GM21723 (cell line): Measurements from ENCODE around the gene NXPH1.

ENCODE experiments used
- ATAC-seq: cut with Tn5 transposase; IDR thresholded peaks from one replicate; pipeline ENCODE4 v1.9.1; 2021; ENCODE audit warnings: mild to moderate bottlenecking, moderate library complexity; ENCODE audit not compliant: unreplicated experiment

The NXPH1 gene

GRCh38 chr7:8491544-8492489 lies 58.4 kb downstream of the NXPH1 start:
- no peak for ATAC-seq

GRCh38 chr7:8499128-8499527 lies 65.7 kb downstream of the NXPH1 start:
- no peak for ATAC-seq

GRCh38 chr7:8500286-8500685 lies 66.9 kb downstream of the NXPH1 start:
- no peak for ATAC-seq

- ATAC-seq = no peak
These were observed 74.2 kb downstream of the NXPH1 start for GRCh38 chr7:8507566-8507965.

GRCh38 chr7:8509621-8510020 lies 76.2 kb downstream of the NXPH1 start:
- ATAC-seq = no peak

- ATAC-seq = no peak
These were observed 78.4 kb downstream of the NXPH1 start for GRCh38 chr7:8511855-8512254.

GRCh38 chr7:8514781-8515519 lies 81.5 kb downstream of the NXPH1 start:
- no peak for ATAC-seq

GRCh38 chr7:8515640-8516185 lies 82.3 kb downstream of the NXPH1 start:
- ATAC-seq = no peak

GRCh38 chr7:8516976-8517375 lies 83.6 kb downstream of the NXPH1 start:
- ATAC-seq = no peak

- no peak for ATAC-seq
These were observed 94.9 kb downstream of the NXPH1 start for GRCh38 chr7:8528311-8528710.

- ATAC-seq = no peak
These were observed 98.6 kb downstream of the NXPH1 start for GRCh38 chr7:8531991-8532515.

- ATAC-seq = no peak
These were observed 103.0 kb downstream of the NXPH1 start for GRCh38 chr7:8536431-8536830.

- no peak for ATAC-seq
These were observed 115.6 kb downstream of the NXPH1 start for GRCh38 chr7:8549046-8549445.

- no peak for ATAC-seq
These were observed 127.1 kb downstream of the NXPH1 start for GRCh38 chr7:8560501-8560900.

- no peak for ATAC-seq
These were observed 128.0 kb downstream of the NXPH1 start for GRCh38 chr7:8561449-8561848.

- ATAC-seq = no peak
These were observed 130.9 kb downstream of the NXPH1 start for GRCh38 chr7:8564281-8564680.

GRCh38 chr7:8566016-8566415 lies 132.6 kb downstream of the NXPH1 start:
- ATAC-seq = no peak

- ATAC-seq = no peak
These were observed 134.2 kb downstream of the NXPH1 start for GRCh38 chr7:8567626-8568025.

GRCh38 chr7:8579661-8580194 lies 146.3 kb downstream of the NXPH1 start:
- no peak for ATAC-seq

GRCh38 chr7:8581842-8582241 lies 148.4 kb downstream of the NXPH1 start:
- no peak for ATAC-seq

- ATAC-seq = no peak
These were observed 149.3 kb downstream of the NXPH1 start for GRCh38 chr7:8582728-8583127.
